OCI-LY3 (cell line): Measurements from ENCODE around the gene ZNF440.
"Not testable (repeated sequence)": the region's sequence is repeated elsewhere in the genome, so short reads cannot be mapped to it uniquely, and the experiment has no call there.

ENCODE experiments used
- H2AFZ ChIP-seq: fragments of 200-600, 300-600 bp; shearing (Covaris generic); 2 replicates; pipeline ENCODE4 v1.6.0; 2014; ENCODE audit warnings: antibody characterized with exemption, low read depth, low read length
- H3K27ac ChIP-seq: fragments of 200-600, 300-600 bp; sonication (generic); 2 replicates; pipeline ENCODE4 v1.5.1; 2014; ENCODE audit warnings: mild to moderate bottlenecking, low read length, moderate library complexity, mixed read lengths
- H3K27me3 ChIP-seq: fragments of 200-600, 300-600 bp; sonication (generic); 2 replicates; pipeline ENCODE4 v1.6.1; 2014; ENCODE audit warnings: low read depth, low read length, mixed read lengths
- H3K36me3 ChIP-seq: fragments of 200-600, 300-600 bp; sonication (generic); replicated peaks from 2 replicates; pipeline ENCODE3; 2014; ENCODE audit warnings: low read depth, low read length, mixed read lengths
- H3K4me1 ChIP-seq: fragments of 300-600, 200-600 bp; sonication (generic); 2 replicates; pipeline ENCODE4 v1.6.1; 2014; ENCODE audit warnings: low read length, mixed read lengths
- H3K4me2 ChIP-seq: fragments of 200-600, 300-600 bp; sonication (generic); 2 replicates; pipeline ENCODE4 v1.6.1; 2014; ENCODE audit warnings: low read length, mixed read lengths
- H3K4me3 ChIP-seq: fragments of 300-600, 200-600 bp; sonication (generic); 2 replicates; pipeline ENCODE4 v1.5.1; 2014; ENCODE audit warnings: antibody characterized with exemption, mild to moderate bottlenecking, low read length, moderate library complexity
- H3K79me2 ChIP-seq: fragments of 300-600, 200-600 bp; shearing (Covaris generic); 2 replicates; pipeline ENCODE4 v1.6.1; 2014; ENCODE audit warnings: mild to moderate bottlenecking, low read length, mixed read lengths
- H3K9ac ChIP-seq: fragments of 300-600, 200-600 bp; shearing (Covaris generic); 2 replicates; pipeline ENCODE4 v1.6.0; 2014; ENCODE audit warnings: mild to moderate bottlenecking, low read length, moderate library complexity
- H3K9me3 ChIP-seq: fragments of 200-600, 300-600 bp; shearing (Covaris generic); 2 replicates; pipeline ENCODE4 v1.6.1; 2014; ENCODE audit warnings: low read length, mixed read lengths; ENCODE audit not compliant: insufficient read depth
- H4K20me1 ChIP-seq: fragments of 200-600, 300-600 bp; sonication (generic); 2 replicates; pipeline ENCODE4 v1.6.1; 2016; ENCODE audit warnings: low read length, mixed read lengths; ENCODE audit not compliant: insufficient read depth
- CTCF ChIP-seq: fragments of 200-600, 300-600 bp; sonication (generic); IDR thresholded peaks from 2 replicates; pipeline ENCODE4 v1.5.1; 2014; ENCODE audit warnings: antibody characterized with exemption, low read length, low read depth
- EZH2phosphoT487 ChIP-seq: fragments of 200-600 bp; shearing (Covaris generic); IDR thresholded peaks from 2 replicates; pipeline ENCODE4 v1.6.1; 2018; ENCODE audit warnings: antibody characterized with exemption, mixed run types, low read depth

The ZNF440 gene

GRCh38 chr19:11769995-11770394 is 44.1 kb upstream of the ZNF440 start:
- peaks cover 45% of the 10 kb centered on the region for H3K36me3 ChIP-seq
- peaks cover 12% of the 10 kb centered on the region for H3K4me1 ChIP-seq
- H3K27me3 ChIP-seq: no peaks in the 10 kb centered on the region
- H3K79me2 ChIP-seq: peaks cover 32% of the 10 kb centered on the region
- no peak overlapping the region for H2AFZ ChIP-seq
- H3K9ac ChIP-seq: no peak overlapping the region
- peaks cover 34% of the 10 kb centered on the region for H3K9me3 ChIP-seq
- no peak for TF ChIP-seq EZH2phosphoT487
- TF ChIP-seq CTCF: no peak
- H3K27ac ChIP-seq: no peak overlapping the region
- H3K4me2 ChIP-seq: no peak overlapping the region
- no peaks in the 10 kb centered on the region for H4K20me1 ChIP-seq
- no peak overlapping the region for H3K4me3 ChIP-seq

GRCh38 chr19:11771520-11771919 is 42.6 kb upstream of the ZNF440 start:
- H3K9me3 ChIP-seq: peaks cover 47% of the 10 kb centered on the region

GRCh38 chr19:11776669-11777068 is 37.4 kb upstream of the ZNF440 start:
- H3K4me1 ChIP-seq, H2AFZ ChIP-seq, H3K79me2 ChIP-seq, H3K4me3 ChIP-seq, H3K27ac ChIP-seq, H3K9ac ChIP-seq, H3K4me2 ChIP-seq, H3K27me3 ChIP-seq, H4K20me1 ChIP-seq: not testable (repeated sequence)
- Histone ChIP-seq H3K9me3 (peaks cover 65% of the 10 kb centered on the region), H3K36me3 (peaks cover 79% of the 10 kb centered on the region)

More at GRCh38 chr19:11771520-11771919, 42.6 kb upstream of the ZNF440 start:
- Histone ChIP-seq H3K36me3 (peaks cover 56% of the 10 kb centered on the region), H3K79me2 (peaks cover 34% of the 10 kb centered on the region)
- H2AFZ ChIP-seq, H4K20me1 ChIP-seq, H3K27ac ChIP-seq, H3K27me3 ChIP-seq, H3K4me2 ChIP-seq, H3K4me1 ChIP-seq, H3K9ac ChIP-seq, H3K4me3 ChIP-seq: not testable (repeated sequence)

GRCh38 chr19:11780431-11781020 is 33.5 kb upstream of the ZNF440 start:
- Histone ChIP-seq H4K20me1 (no peaks in the 10 kb centered on the region), H3K27ac (no peak overlapping the region), H3K27me3 (no peaks in the 10 kb centered on the region), H3K9ac (no peak overlapping the region), H3K79me2 (no peaks in the 10 kb centered on the region), H2AFZ (no peak overlapping the region), H3K9me3 (peaks cover 76% of the 10 kb centered on the region), H3K36me3 (peaks cover 89% of the 10 kb centered on the region), H3K4me2 (no peak overlapping the region), H3K4me3 (no peak overlapping the region), H3K4me1 (peaks cover 12% of the 10 kb centered on the region)
- TF ChIP-seq CTCF: no peak
- no peak for TF ChIP-seq EZH2phosphoT487

DNA sequence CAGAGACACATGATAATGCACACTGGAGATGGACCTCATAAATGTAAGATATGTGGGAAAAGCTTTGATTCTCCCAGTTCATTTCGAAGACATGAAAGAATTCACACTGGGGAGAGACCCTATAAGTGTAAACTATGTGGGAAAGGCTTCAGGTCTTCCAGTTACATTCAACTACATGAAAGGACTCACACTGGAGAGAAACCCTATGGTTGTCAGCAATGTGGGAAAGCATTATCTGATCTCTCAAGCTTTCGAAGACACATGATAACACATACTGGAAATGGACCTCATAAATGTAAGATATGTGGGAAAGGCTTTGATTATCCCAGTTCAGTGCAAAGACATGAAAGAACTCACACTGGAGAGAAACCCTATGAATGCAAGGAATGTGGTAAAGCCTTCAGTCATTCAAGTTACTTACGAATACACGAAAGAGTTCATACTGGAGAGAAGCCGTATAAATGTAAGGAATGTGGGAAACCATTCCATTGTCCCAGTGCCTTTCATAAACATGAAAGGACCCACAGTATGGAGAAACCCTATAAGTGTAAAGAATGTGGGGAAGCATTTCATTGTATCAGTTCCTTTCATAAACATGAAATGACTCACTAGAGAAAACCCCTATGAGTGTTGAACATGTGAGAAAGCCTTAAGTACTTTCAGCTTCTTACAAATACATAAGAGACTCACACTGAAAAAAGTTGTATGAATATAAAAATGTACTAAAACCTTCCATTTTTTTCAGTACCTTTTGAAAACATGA is 32.6 kb upstream of the ZNF440 start:
- TF ChIP-seq EZH2phosphoT487 (no peak), CTCF (no peak)
- Histone ChIP-seq H2AFZ (no peak overlapping the region), H3K4me3 (no peak overlapping the region), H3K4me2 (no peak overlapping the region), H3K9ac (no peak overlapping the region), H3K27ac (peak overlapping the region; percentile 78), H3K9me3 (peaks cover 66% of the 10 kb centered on the region), H3K4me1 (peaks cover 12% of the 10 kb centered on the region), H3K36me3 (peaks cover 87% of the 10 kb centered on the region), H3K27me3 (no peaks in the 10 kb centered on the region), H4K20me1 (no peaks in the 10 kb centered on the region), H3K79me2 (no peaks in the 10 kb centered on the region)
